HEK293T (cell line): ENCODE data around the gene OPCML.

Source experiments
- CTCF ChIA-PET: fragments of 350-600 bp; formaldehyde crosslinking; extraction: SDS; loops from one replicate; lab custom pipeline; 2021; ENCODE audit warnings: antibody characterized with exemption, inconsistent platforms; lab: Yijun Ruan, JAX
- POLR2A ChIA-PET: fragments of 350-600 bp; formaldehyde crosslinking; extraction: SDS; loops from one replicate; lab custom pipeline; 2020; ENCODE audit warnings: antibody characterized with exemption, inconsistent platforms; lab: Yijun Ruan, JAX
- DNase-seq: peaks from one replicate; pipeline ENCODE4 v3.0.0; 2012; ENCODE audit warnings: mixed read lengths; ENCODE audit errors: extremely low spot score
- ARNT ChIP-seq: fragments of 450-650 bp; IDR thresholded peaks from 2 replicates; pipeline ENCODE4 v1.6.1; 2017; ENCODE audit warnings: mild to moderate bottlenecking
- BHLHE40 ChIP-seq: fragments of 450-650 bp; IDR thresholded peaks from 2 replicates; pipeline ENCODE4 v1.6.1; 2016; ENCODE audit warnings: mild to moderate bottlenecking, moderate library complexity, borderline replicate concordance
- CTBP1 ChIP-seq: fragments of 450-650 bp; IDR thresholded peaks from 2 replicates; pipeline ENCODE4 v1.6.1; 2016; ENCODE audit warnings: borderline replicate concordance
- ELF4 ChIP-seq: fragments of 450-650 bp; IDR thresholded peaks from 2 replicates; pipeline ENCODE4 v1.6.1; 2017; ENCODE audit warnings: antibody characterized with exemption
- FOXA1 ChIP-seq: fragments of 450-650 bp; IDR thresholded peaks from 2 replicates; pipeline ENCODE4 v1.6.1; 2016; ENCODE audit warnings: mild to moderate bottlenecking
- FOXK2 ChIP-seq: fragments of 450-650 bp; IDR thresholded peaks from 2 replicates; pipeline ENCODE4 v1.6.1; 2016; ENCODE audit warnings: mild to moderate bottlenecking
- FOXM1 ChIP-seq: fragments of 450-650 bp; IDR thresholded peaks from 2 replicates; pipeline ENCODE4 v1.6.1; 2017; ENCODE audit warnings: mild to moderate bottlenecking, borderline replicate concordance
- HDGF ChIP-seq: fragments of 450-650 bp; IDR thresholded peaks from 2 replicates; pipeline ENCODE4 v1.6.1; 2017; ENCODE audit warnings: antibody characterized with exemption, borderline replicate concordance
- L3MBTL2 ChIP-seq: fragments of 450-650 bp; conservative IDR thresholded peaks from 2 replicates; pipeline ENCODE4 v1.6.1; 2016; ENCODE audit warnings: mild to moderate bottlenecking
- LEF1 ChIP-seq: fragments of 450-650 bp; IDR thresholded peaks from 2 replicates; pipeline ENCODE4 v1.6.1; 2017; ENCODE audit warnings: mild to moderate bottlenecking, borderline replicate concordance
- NFRKB ChIP-seq: fragments of 450-650 bp; IDR thresholded peaks from 2 replicates; pipeline ENCODE4 v1.6.1; 2016; ENCODE audit warnings: mild to moderate bottlenecking, moderate library complexity
- SP1 ChIP-seq: fragments of 450-650 bp; IDR thresholded peaks from 2 replicates; pipeline ENCODE4 v1.6.1; 2017
- SUZ12 ChIP-seq: fragments of 450-650 bp; IDR thresholded peaks from 2 replicates; pipeline ENCODE4 v1.6.1; 2016; ENCODE audit warnings: mild to moderate bottlenecking
- TARDBP ChIP-seq: fragments of 450-650 bp; IDR thresholded peaks from 2 replicates; pipeline ENCODE4 v1.6.1; 2016
- ZNF384 ChIP-seq: fragments of 450-650 bp; IDR thresholded peaks from 2 replicates; pipeline ENCODE4 v1.6.1; 2016
- TF ChIP-seq, protein P1 (sequence below): fragments of 450-650 bp; IDR thresholded peaks from 2 replicates; pipeline ENCODE4 v1.6.1; 2016

OPCML gene

DNA sequence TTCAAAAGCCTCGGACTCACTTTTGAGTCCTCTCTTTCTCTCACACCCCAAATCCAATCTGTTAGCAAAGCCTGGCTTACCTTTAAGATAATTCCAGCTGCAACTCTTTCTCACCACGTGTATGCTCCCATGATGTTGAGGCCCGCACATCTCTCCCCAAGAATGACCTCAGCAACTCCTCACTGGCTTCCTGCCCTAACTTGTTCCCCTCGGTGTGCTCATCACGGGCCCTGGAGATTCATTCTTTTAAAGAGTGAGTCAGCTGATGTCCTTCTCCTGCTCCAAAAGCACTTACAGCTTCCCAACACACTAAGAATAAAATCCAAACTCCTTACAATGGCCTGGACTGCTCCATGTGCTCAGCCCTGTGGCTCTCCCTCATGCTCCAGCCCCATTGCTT, 1041.3 kb downstream of the OPCML start:
- POLR2A ChIA-PET = no interaction called here
- TF ChIP-seq ELF4 (no peak), LEF1 (no peak), SP1 (no peak), ZNF384 (no peak), SUZ12 (no peak), CTBP1 (no peak), FOXK2 (no peak), ARNT (no peak), BHLHE40 (no peak), HDGF (no peak), FOXM1 (no peak), TARDBP (no peak), L3MBTL2 (no peak)
- TF ChIP-seq, protein P1, sequence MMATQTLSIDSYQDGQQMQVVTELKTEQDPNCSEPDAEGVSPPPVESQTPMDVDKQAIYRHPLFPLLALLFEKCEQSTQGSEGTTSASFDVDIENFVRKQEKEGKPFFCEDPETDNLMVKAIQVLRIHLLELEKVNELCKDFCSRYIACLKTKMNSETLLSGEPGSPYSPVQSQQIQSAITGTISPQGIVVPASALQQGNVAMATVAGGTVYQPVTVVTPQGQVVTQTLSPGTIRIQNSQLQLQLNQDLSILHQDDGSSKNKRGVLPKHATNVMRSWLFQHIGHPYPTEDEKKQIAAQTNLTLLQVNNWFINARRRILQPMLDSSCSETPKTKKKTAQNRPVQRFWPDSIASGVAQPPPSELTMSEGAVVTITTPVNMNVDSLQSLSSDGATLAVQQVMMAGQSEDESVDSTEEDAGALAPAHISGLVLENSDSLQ = no peak

DNA sequence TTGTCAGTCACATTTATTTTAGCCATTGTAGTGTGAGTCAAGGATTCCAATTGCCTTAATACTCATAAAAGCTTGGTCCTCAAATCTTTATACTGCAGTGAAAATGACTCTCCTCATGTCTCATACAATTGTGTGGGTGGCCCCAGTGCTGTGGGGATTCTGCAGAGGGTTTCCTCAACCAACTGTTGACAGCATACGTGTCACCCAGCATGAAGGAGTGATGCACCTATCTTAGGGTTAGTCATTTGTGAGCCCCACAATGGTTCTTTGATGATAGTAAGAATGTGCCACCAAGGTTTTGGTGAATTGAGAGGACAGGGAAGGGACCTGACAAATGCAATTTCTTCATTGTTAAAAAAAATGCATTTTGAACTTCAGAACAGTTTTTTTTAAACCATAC, 1046.2 kb downstream of the OPCML start:
- no peak for DNase-seq
- POLR2A ChIA-PET = no interaction called here
- CTCF ChIA-PET = no interaction called here

More for the DNA sequence above, 1041.3 kb downstream of the OPCML start:
- DNase-seq = no peak
- CTCF ChIA-PET = no interaction called here

DNA sequence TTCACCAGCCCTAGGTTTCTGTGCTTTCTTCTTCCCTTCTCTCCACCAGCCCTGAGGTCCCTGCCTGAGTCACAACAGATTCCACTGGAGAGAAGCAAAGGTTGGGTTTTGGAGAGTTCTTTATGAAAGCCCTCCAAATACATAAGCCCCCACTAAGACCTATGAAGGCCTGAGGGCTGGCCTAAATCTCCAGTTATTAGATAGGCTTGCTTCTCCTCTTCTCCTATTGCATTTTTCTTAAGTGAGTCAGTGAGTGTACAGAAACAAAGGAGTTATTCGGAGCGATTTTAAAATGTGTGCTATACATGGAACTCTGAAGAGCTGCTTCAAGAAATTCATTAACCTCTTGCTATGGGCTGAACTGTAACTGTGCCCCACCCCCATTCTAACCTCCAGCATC, 1057.3 kb downstream of the OPCML start:
- ChIA-PET CTCF (no interaction called here), POLR2A (no interaction called here)
- TF ChIP-seq HDGF = no peak
- TF ChIP-seq SP1 = no peak
- TF ChIP-seq TARDBP = no peak
- no peak for TF ChIP-seq L3MBTL2
- no peak for DNase-seq

More for the DNA sequence above, 1046.2 kb downstream of the OPCML start:
- no peak for TF ChIP-seq FOXK2
- TF ChIP-seq CTBP1 = no peak
- no peak for TF ChIP-seq ARNT
- no peak for TF ChIP-seq TARDBP
- TF ChIP-seq ELF4 = no peak
- TF ChIP-seq LEF1 = no peak
- TF ChIP-seq SUZ12 = no peak
- TF ChIP-seq BHLHE40 = no peak
- TF ChIP-seq, protein P1 = no peak
- no peak for TF ChIP-seq L3MBTL2
- no peak for TF ChIP-seq SP1
- no peak for TF ChIP-seq HDGF
- no peak for TF ChIP-seq FOXA1
- no peak for TF ChIP-seq ZNF384

DNA sequence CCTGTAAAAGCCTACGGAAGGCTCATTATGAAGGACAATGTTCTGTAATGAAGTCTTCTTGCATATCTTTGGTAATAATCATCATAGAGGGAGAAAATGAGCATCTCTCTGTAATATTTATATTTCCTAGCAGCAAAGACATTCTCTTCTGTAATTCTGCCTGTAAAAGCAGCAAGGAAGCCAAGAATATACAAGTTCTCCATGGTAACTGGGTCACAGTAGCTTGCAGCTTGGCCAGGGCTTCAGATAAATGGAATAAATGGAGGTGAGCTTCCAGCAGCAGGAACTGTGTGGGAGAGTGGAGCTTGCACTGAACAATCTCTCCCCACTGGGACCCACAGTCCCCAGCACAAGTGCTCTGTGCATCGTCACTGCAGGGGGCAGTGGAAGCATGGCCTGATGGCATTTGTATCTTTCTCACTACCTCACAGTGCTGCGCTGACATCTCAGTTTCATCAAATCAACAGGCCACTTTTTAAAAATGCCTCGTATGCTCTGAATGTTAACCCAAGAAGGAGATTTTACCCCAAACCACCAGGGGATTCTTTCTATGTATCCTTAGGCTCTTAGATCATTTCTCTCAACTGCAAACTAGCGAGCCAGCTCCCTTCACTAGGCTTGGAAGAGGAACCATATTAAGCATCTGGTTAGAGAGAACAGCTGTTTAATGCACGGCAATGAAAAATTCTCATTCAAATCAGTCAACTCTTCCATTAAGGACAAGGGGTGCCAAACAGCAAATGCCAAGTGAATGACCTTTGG, 1059.7 kb downstream of the OPCML start:
- ChIA-PET CTCF (no interaction called here), POLR2A (no interaction called here)
- TF ChIP-seq TARDBP (no peak), FOXK2 (no peak), FOXM1 (no peak), ARNT (no peak)
- no peak for DNase-seq

DNA sequence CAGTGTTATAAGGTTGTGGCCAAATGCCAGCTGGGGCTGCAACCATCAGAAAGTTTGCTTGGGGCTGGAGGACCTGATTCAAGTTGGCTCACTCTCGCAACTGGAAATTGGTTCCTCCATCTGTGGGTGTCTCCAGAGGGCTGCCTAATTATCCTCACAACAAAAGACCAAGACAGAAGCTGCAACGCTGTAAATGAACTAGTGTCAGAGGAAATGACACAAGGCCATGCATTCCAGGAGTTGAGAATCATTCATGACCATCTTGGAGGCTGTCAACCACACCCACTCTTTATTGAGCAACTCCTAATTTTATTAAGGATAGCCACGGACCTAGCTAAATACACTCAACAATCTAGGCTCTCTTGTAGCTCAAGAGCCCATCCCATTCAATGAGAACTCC, 1060.8 kb downstream of the OPCML start:
- no peak for DNase-seq
- ChIA-PET POLR2A (no interaction called here), CTCF (no interaction called here)
- no peak for TF ChIP-seq TARDBP
- TF ChIP-seq ELF4 = no peak
- no peak for TF ChIP-seq ARNT
- no peak for TF ChIP-seq ZNF384
- no peak for TF ChIP-seq SUZ12
- no peak for TF ChIP-seq HDGF
- no peak for TF ChIP-seq LEF1
- no peak for TF ChIP-seq FOXM1
- TF ChIP-seq CTBP1 = no peak
- TF ChIP-seq BHLHE40 = no peak
- no peak for TF ChIP-seq FOXA1
- TF ChIP-seq NFRKB = no peak
- TF ChIP-seq SP1 = no peak
- TF ChIP-seq FOXK2 = no peak

DNA sequence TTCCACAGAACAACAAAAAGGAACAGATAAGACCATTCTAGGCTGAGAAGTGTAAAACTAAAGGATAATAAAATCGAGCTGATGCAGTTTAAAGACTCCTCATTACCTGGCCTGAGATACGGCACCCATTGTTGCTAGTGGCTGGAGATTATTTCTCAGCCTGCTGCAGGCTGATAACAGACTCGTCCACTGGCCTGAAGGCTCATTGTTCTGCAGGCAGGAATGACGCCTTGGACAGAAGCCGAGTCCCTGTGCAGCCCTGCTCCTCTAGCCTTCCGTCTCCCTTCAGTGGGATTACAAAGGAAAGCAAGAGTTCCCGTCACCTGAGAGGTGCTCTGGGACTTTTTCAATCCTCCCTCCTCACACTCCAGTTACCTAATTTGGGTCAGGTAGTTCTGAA, 1065.3 kb downstream of the OPCML start:
- CTCF ChIA-PET = no interaction called here
- POLR2A ChIA-PET = no interaction called here
- no peak for DNase-seq
- no peak for TF ChIP-seq SUZ12
- no peak for TF ChIP-seq FOXA1
- TF ChIP-seq L3MBTL2 = no peak
- no peak for TF ChIP-seq LEF1
- TF ChIP-seq ELF4 = no peak
- no peak for TF ChIP-seq FOXM1
- no peak for TF ChIP-seq CTBP1
- no peak for TF ChIP-seq HDGF

DNA sequence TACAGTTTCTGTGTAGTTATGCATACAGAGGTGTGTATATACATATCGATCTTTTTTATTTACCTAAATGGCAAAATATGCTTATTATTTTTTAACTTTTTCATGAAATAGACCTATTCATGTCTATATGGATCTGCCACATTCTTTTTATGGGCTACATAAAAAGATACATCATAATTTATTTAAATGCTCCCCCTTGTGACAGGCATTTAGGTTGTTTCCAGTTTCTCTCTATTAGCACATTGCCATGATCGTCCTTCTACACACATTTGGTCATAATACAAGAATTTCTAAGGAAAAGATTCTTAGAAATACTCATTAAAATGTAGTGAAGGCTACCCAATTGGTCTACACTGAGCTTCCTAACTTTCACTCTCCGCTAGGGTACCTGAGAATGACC, 1067.4 kb downstream of the OPCML start:
- ChIA-PET CTCF (no interaction called here), POLR2A (no interaction called here)
- TF ChIP-seq SUZ12 = no peak
- TF ChIP-seq SP1 = no peak
- no peak for TF ChIP-seq LEF1
- DNase-seq = no peak
